Neural cell (in vitro differentiated cells): ENCODE results near the gene PGLYRP4. TPM values are rescaled to one million over a fixed set of nuclear protein-coding genes. Genes with fewer than 3 reads are reported as not detected.

Experiments
- H2AFZ ChIP-seq: fragments of 200-600, 300-800 bp; sonication (generic), shearing (Covaris generic); 2 replicates; pipeline ENCODE4 v1.6.0; 2014; ENCODE audit warnings: low read depth, mild to moderate bottlenecking, antibody characterized with exemption, low read length, moderate library complexity
- H3F3A ChIP-seq: fragments of 200-600 bp; shearing (Covaris generic); 2 replicates; pipeline ENCODE4 v1.6.1; 2016; ENCODE audit warnings: mild to moderate bottlenecking, moderate library complexity, mixed read lengths, antibody characterized with exemption, low read length; ENCODE audit not compliant: insufficient read depth, poor library complexity, severe bottlenecking
- H3K27ac ChIP-seq: fragments of 200-600, 300-800 bp; sonication (generic), shearing (Covaris generic); 2 replicates; pipeline ENCODE4 v1.5.1; 2014; ENCODE audit warnings: mild to moderate bottlenecking, low read length, moderate library complexity
- H3K27me3 ChIP-seq: fragments of 300-800, 200-600 bp; sonication (generic), shearing (Covaris generic); 2 replicates; pipeline ENCODE4 v1.6.0; 2014; ENCODE audit warnings: mild to moderate bottlenecking, low read depth, low read length, moderate library complexity; ENCODE audit not compliant: insufficient read depth
- H3K36me3 ChIP-seq: fragments of 300-800, 200-600 bp; sonication (generic), shearing (Covaris generic); 2 replicates; pipeline ENCODE4 v1.5.1; 2014; ENCODE audit warnings: mild to moderate bottlenecking, antibody characterized with exemption, low read length, moderate library complexity; ENCODE audit not compliant: insufficient read depth
- H3K4me2 ChIP-seq: fragments of 300-800, 200-600 bp; sonication (generic), shearing (Covaris generic); 2 replicates; pipeline ENCODE4 v1.6.0; 2014; ENCODE audit warnings: mild to moderate bottlenecking, low read length
- H3K4me3 ChIP-seq: fragments of 300-800, 200-600 bp; sonication (generic), shearing (Covaris generic); 2 replicates; pipeline ENCODE4 v1.5.1; 2014; ENCODE audit warnings: mild to moderate bottlenecking, low read length, moderate library complexity
- H3K79me2 ChIP-seq: fragments of 200-600 bp; shearing (Covaris generic); replicated peaks from 2 replicates; pipeline ENCODE4 v1.6.0; 2014; ENCODE audit warnings: mild to moderate bottlenecking, low read length, moderate library complexity; ENCODE audit not compliant: insufficient read depth
- H3K9ac ChIP-seq: fragments of 300-800, 200-600 bp; sonication (generic), shearing (Covaris generic); 2 replicates; pipeline ENCODE4 v1.6.1; 2016; ENCODE audit warnings: mild to moderate bottlenecking, low read length, mixed read lengths
- H3K9me2 ChIP-seq: fragments of 200-600 bp; shearing (Covaris generic); 2 replicates; pipeline ENCODE4 v1.6.1; 2016; ENCODE audit warnings: mild to moderate bottlenecking, low read length, mixed read lengths; ENCODE audit not compliant: insufficient read depth
- H3K9me3 ChIP-seq: fragments of 200-600, 300-800 bp; sonication (generic), shearing (Covaris generic); 2 replicates; pipeline ENCODE4 v1.6.1; 2016; ENCODE audit warnings: mild to moderate bottlenecking, mixed run types, low read length, moderate library complexity, mixed read lengths
- H4K20me1 ChIP-seq: fragments of 200-600 bp; shearing (Covaris generic); 2 replicates; pipeline ENCODE4 v1.6.1; 2016; ENCODE audit warnings: mild to moderate bottlenecking, mixed run types; ENCODE audit not compliant: insufficient read depth
- EP300 ChIP-seq: fragments of 450-650 bp; conservative IDR thresholded peaks from 2 replicates; pipeline ENCODE4 v1.6.1; 2014; ENCODE audit warnings: antibody characterized with exemption, mild to moderate bottlenecking, moderate library complexity; ENCODE audit not compliant: poor library complexity, severe bottlenecking
- EZH2 ChIP-seq: fragments of 200-600, 300-800 bp; shearing (Covaris generic), sonication (generic); IDR thresholded peaks from 2 replicates; pipeline ENCODE4 v1.6.1; 2014; ENCODE audit warnings: antibody characterized with exemption, low read length, borderline replicate concordance, mild to moderate bottlenecking; ENCODE audit not compliant: insufficient read depth, poor library complexity, severe bottlenecking
- MXI1 ChIP-seq: fragments of 450-650 bp; conservative IDR thresholded peaks from 2 replicates; pipeline ENCODE4 v1.6.1; 2014; ENCODE audit warnings: antibody characterized with exemption, mild to moderate bottlenecking; ENCODE audit not compliant: poor library complexity, severe bottlenecking
- POLR2AphosphoS5 ChIP-seq: IDR thresholded peaks from 2 replicates; pipeline ENCODE4 v1.6.1; 2012
- RAD21 ChIP-seq: fragments of 450-650 bp; conservative IDR thresholded peaks from 2 replicates; pipeline ENCODE4 v1.6.1; 2014; ENCODE audit warnings: antibody characterized with exemption, mild to moderate bottlenecking, moderate library complexity
- SMC3 ChIP-seq: fragments of 450-650 bp; conservative IDR thresholded peaks from 2 replicates; pipeline ENCODE4 v1.6.1; 2014; ENCODE audit warnings: antibody characterized with exemption, mild to moderate bottlenecking, moderate library complexity; ENCODE audit not compliant: poor library complexity
- TAF1 ChIP-seq: IDR thresholded peaks from 2 replicates; pipeline ENCODE4 v1.6.1; 2012; ENCODE audit warnings: low read depth
- polyA plus RNA-seq: library from polyadenylated mRNA; depleted of rRNA; stranded (reverse); fragments of >200 nt; gene quantifications from 2 replicates; pipeline ENCODE4 v1.2.3, GENCODE V29; 2014
- TF ChIP-seq, protein P1 (sequence below): IDR thresholded peaks from 2 replicates; pipeline ENCODE4 v1.6.1; 2012; ENCODE audit warnings: borderline replicate concordance
- TF ChIP-seq, protein P2 (sequence below): fragments of 450-650 bp; IDR thresholded peaks from 2 replicates; pipeline ENCODE4 v1.5.1; 2014; ENCODE audit warnings: antibody characterized with exemption, mild to moderate bottlenecking, moderate library complexity; ENCODE audit not compliant: poor library complexity, severe bottlenecking

The PGLYRP4 gene
- polyA plus RNA-seq, 1 donor from 2014 or later = not detected

DNA sequence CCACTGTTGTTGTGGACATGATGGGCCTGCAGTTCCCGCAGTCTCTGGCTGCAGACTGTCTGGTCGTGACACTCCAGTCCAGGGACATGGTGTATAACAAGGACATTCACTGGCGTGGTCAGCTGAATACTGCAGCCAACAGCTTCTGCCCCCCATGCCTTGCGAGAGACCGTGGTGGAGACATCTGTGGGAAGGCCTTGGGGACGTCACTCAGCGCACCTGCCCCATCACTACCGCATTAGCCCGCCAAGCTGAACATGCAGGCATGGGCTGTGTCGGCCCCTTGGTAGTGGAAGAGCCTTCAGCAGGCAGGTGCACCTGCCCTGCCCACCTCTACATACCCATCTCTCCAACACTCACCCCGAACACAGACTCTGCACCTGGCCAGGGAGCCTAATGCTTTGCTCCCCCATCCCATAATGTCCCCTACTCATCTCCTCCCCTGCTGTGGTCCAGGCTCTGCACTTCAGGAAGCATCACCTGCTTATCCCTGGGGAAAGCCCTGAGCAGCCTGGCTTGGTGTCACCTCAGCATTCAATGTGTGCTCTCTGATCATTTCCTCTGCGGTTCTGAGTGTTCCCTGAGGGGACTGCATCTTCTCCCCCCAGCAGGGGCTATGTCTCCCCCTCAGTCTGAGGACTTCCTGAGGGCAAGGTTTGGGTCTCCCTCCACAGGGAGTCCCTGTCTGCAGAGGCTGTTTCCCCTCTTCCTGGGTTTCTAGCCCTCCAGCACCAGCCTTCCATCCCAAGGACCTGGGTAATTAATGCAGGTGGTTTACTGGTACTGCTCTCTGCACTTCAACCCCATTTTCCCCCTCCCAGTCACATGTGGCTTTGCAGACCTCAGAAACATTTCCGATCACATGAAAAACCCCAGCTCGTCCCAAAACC, 3.2 kb downstream of the PGLYRP4 start:
- H3K4me3 ChIP-seq = no peak overlapping the region
- TF ChIP-seq RAD21 = no peak
- TF ChIP-seq MXI1 = no peak
- H2AFZ ChIP-seq = no peak overlapping the region
- H3K79me2 ChIP-seq = no peaks in the 10 kb centered on the region
- no peaks in the 10 kb centered on the region for H4K20me1 ChIP-seq
- H3K36me3 ChIP-seq = no peaks in the 10 kb centered on the region
- H3K9ac ChIP-seq = no peak overlapping the region
- no peaks in the 10 kb centered on the region for H3F3A ChIP-seq
- no peaks in the 10 kb centered on the region for H3K9me3 ChIP-seq
- H3K27ac ChIP-seq = no peak overlapping the region
- no peaks in the 10 kb centered on the region for H3K27me3 ChIP-seq
- no peaks in the 10 kb centered on the region for H3K9me2 ChIP-seq
- H3K4me2 ChIP-seq = no peak overlapping the region

DNA sequence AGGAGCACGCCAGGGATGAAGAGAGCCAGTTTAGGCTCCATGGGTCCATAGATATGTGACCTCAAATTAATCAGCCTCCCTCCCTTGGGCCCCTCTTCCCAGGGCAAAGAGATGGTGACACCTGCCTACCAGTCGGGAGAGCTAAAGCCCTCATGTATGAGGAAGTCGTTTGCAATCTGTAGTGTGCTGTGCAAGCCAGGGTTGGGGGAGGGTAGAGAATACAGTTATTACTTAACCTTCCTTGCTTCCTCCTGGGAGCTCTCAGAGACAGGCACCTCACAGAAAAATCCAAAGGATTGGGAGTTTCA, 4.0 kb downstream of the PGLYRP4 start:
- TF ChIP-seq, protein P1, sequence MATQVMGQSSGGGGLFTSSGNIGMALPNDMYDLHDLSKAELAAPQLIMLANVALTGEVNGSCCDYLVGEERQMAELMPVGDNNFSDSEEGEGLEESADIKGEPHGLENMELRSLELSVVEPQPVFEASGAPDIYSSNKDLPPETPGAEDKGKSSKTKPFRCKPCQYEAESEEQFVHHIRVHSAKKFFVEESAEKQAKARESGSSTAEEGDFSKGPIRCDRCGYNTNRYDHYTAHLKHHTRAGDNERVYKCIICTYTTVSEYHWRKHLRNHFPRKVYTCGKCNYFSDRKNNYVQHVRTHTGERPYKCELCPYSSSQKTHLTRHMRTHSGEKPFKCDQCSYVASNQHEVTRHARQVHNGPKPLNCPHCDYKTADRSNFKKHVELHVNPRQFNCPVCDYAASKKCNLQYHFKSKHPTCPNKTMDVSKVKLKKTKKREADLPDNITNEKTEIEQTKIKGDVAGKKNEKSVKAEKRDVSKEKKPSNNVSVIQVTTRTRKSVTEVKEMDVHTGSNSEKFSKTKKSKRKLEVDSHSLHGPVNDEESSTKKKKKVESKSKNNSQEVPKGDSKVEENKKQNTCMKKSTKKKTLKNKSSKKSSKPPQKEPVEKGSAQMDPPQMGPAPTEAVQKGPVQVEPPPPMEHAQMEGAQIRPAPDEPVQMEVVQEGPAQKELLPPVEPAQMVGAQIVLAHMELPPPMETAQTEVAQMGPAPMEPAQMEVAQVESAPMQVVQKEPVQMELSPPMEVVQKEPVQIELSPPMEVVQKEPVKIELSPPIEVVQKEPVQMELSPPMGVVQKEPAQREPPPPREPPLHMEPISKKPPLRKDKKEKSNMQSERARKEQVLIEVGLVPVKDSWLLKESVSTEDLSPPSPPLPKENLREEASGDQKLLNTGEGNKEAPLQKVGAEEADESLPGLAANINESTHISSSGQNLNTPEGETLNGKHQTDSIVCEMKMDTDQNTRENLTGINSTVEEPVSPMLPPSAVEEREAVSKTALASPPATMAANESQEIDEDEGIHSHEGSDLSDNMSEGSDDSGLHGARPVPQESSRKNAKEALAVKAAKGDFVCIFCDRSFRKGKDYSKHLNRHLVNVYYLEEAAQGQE = no peak
- TF ChIP-seq EP300 (no peak), RAD21 (no peak), MXI1 (no peak), SMC3 (no peak), TAF1 (no peak), EZH2 (no peak), POLR2AphosphoS5 (no peak)
- TF ChIP-seq, protein P2, sequence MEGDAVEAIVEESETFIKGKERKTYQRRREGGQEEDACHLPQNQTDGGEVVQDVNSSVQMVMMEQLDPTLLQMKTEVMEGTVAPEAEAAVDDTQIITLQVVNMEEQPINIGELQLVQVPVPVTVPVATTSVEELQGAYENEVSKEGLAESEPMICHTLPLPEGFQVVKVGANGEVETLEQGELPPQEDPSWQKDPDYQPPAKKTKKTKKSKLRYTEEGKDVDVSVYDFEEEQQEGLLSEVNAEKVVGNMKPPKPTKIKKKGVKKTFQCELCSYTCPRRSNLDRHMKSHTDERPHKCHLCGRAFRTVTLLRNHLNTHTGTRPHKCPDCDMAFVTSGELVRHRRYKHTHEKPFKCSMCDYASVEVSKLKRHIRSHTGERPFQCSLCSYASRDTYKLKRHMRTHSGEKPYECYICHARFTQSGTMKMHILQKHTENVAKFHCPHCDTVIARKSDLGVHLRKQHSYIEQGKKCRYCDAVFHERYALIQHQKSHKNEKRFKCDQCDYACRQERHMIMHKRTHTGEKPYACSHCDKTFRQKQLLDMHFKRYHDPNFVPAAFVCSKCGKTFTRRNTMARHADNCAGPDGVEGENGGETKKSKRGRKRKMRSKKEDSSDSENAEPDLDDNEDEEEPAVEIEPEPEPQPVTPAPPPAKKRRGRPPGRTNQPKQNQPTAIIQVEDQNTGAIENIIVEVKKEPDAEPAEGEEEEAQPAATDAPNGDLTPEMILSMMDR = no peak
- no peaks in the 10 kb centered on the region for H3K9me2 ChIP-seq

More for the DNA sequence above, 4.0 kb downstream of the PGLYRP4 start:
- H3K4me3 ChIP-seq = no peak overlapping the region
- H4K20me1 ChIP-seq = no peaks in the 10 kb centered on the region
- H3K27me3 ChIP-seq = no peaks in the 10 kb centered on the region
- H3K27ac ChIP-seq = no peak overlapping the region
- H3K36me3 ChIP-seq = no peaks in the 10 kb centered on the region
- no peaks in the 10 kb centered on the region for H3K9me3 ChIP-seq
- no peaks in the 10 kb centered on the region for H3K79me2 ChIP-seq
- H3F3A ChIP-seq = no peaks in the 10 kb centered on the region
- H3K9ac ChIP-seq = no peak overlapping the region
- H3K4me2 ChIP-seq = no peak overlapping the region
- no peak overlapping the region for H2AFZ ChIP-seq
